K562 (cell line): ENCODE data around the gene CRIP1. TPM values are rescaled to one million over a fixed set of nuclear protein-coding genes. Genes with fewer than 3 reads are reported as not detected.

Experiments
- ATAC-seq: fragments of 200-7000 bp; cut with Tn5 transposase; 3 replicates; pipeline ENCODE4 v1.9.1; 2020; ENCODE audit warnings: moderate library complexity
- BruUV-seq: library from RNA; stranded (reverse); fragments of 400-500 nt; replicated peaks from 2 replicates; lab custom pipeline; 2021; lab: Mats Ljungman, UMichigan
- CTCF ChIA-PET: fragments of 300-600 bp; formaldehyde crosslinking; extraction: SDS; loops from one replicate; lab custom pipeline; 2021; ENCODE audit warnings: low intra/inter-chr PET ratio; lab: Yijun Ruan, JAX
- POLR2A ChIA-PET: fragments of 300-600, 350-650 bp; sonication (Branson Sonifier 250); formaldehyde crosslinking; extraction: SDS; loops from one replicate; lab custom pipeline; 2021; ENCODE audit warnings: antibody characterized with exemption, inconsistent platforms; lab: Yijun Ruan, JAX
- DNase-seq, 4 experiments: peaks; one replicate each; pipeline versions ENCODE4 v3.0.0 to v3.0.0-alpha.2; 2011 to 2018; ENCODE audit warnings: low spot score in 3 of 4, mixed read lengths in 3 of 4; ENCODE audit errors: extremely low read depth in 1 of 4
- FAIRE-seq: peaks from 2 replicates; lab custom pipeline; 2011; peaks lifted over from hg19 to GRCh38; lab: Jason Lieb, UNC
- H2AFZ ChIP-seq: 2 replicates; pipeline ENCODE4 v1.6.0; 2011; ENCODE audit warnings: low read depth, low read length, control low read depth, inconsistent platforms
- H3K27ac ChIP-seq: fragments of 200-600 bp; 3 replicates; pipeline ENCODE4 v1.8.0; 2011; ENCODE audit warnings: low read depth, mild to moderate bottlenecking, control low read depth, inconsistent platforms, low read length, moderate library complexity, mixed read lengths; ENCODE audit errors: extremely low read depth
- H3K27me3 ChIP-seq, 2 experiments: fragments of 300-600 bp in 1 of 2; 2 replicates in 1 of 2; 3 replicates in 1 of 2; pipeline versions ENCODE4 v1.6.0 to v1.8.0; 2011; ENCODE audit warnings: inconsistent platforms in 2 of 2, low read length in 2 of 2, mild to moderate bottlenecking in 1 of 2, mixed read lengths in 1 of 2, moderate library complexity in 1 of 2; ENCODE audit not compliant: control insufficient read depth in 2 of 2, insufficient read depth in 2 of 2
- H3K36me3 ChIP-seq: fragments of 300-600 bp; 3 replicates; pipeline ENCODE4 v1.8.0; 2011; ENCODE audit warnings: mild to moderate bottlenecking, low read length, inconsistent platforms; ENCODE audit not compliant: control insufficient read depth, insufficient read depth
- H3K4me1 ChIP-seq, 2 experiments: fragments of 200-600 bp in 1 of 2; replicated peaks in 1 of 2; 2 replicates in 1 of 2; 3 replicates in 1 of 2; pipeline versions ENCODE4 v1.5.1 to v1.8.0; 2011; ENCODE audit warnings: inconsistent platforms in 2 of 2, low read length in 2 of 2, mild to moderate bottlenecking in 1 of 2, mixed read lengths in 1 of 2, moderate library complexity in 1 of 2; ENCODE audit not compliant: control insufficient read depth in 2 of 2, insufficient read depth in 2 of 2
- H3K4me2 ChIP-seq: 2 replicates; pipeline ENCODE4 v1.6.1; 2011; ENCODE audit warnings: low read length, control low read depth, inconsistent platforms, mixed read lengths; ENCODE audit not compliant: insufficient read depth
- H3K4me3 ChIP-seq: fragments of 200-600 bp; sonication (generic), shearing (Covaris generic); 2 replicates; pipeline ENCODE4 v1.5.1; 2016; ENCODE audit warnings: control low read depth, inconsistent platforms
- H3K79me2 ChIP-seq: fragments of 200-600 bp; 3 replicates; pipeline ENCODE4 v1.8.0; 2011; ENCODE audit warnings: low read length, inconsistent platforms; ENCODE audit not compliant: control insufficient read depth, insufficient read depth
- H3K9ac ChIP-seq, 2 experiments: 2 replicates each; pipeline versions ENCODE4 v1.6.0 to v1.6.1; 2011; ENCODE audit warnings: low read depth in 2 of 2, low read length in 2 of 2, control low read depth in 1 of 2, inconsistent platforms in 1 of 2, mild to moderate bottlenecking in 1 of 2, mixed read lengths in 1 of 2; ENCODE audit not compliant: insufficient read depth in 1 of 2
- H3K9me1 ChIP-seq: one replicate; pipeline ENCODE4 v1.6.0; 2011; ENCODE audit warnings: inconsistent platforms, mild to moderate bottlenecking, low read length, moderate library complexity; ENCODE audit not compliant: control insufficient read depth, insufficient read depth
- H3K9me3 ChIP-seq: replicated peaks from 2 replicates; pipeline ENCODE4 v1.5.1; 2011; ENCODE audit warnings: low read depth, low read length, inconsistent platforms; ENCODE audit not compliant: control insufficient read depth, insufficient read depth
- H4K20me1 ChIP-seq: replicated peaks from 2 replicates; pipeline ENCODE4 v1.6.1; 2011; ENCODE audit warnings: low read length, inconsistent platforms, mixed read lengths; ENCODE audit not compliant: control insufficient read depth, insufficient read depth
- CEBPB ChIP-seq: fragments of 450-650 bp; IDR thresholded peaks from 2 replicates; pipeline ENCODE4 v1.6.1; 2016; ENCODE audit warnings: missing genetic modification characterization, missing compliant biosample characterization
- CEBPG ChIP-seq, 3 experiments: fragments of 200-800 bp in 1 of 3; sonication (Bioruptor generic) in 1 of 3; sonication (generic) in 1 of 3; formaldehyde crosslinking in 1 of 3; IDR thresholded peaks in 2 of 3; conservative IDR thresholded peaks in 1 of 3; 2 replicates each; pipeline versions ENCODE4 v1.6.1 to v1.8.0; 2016 to 2022; ENCODE audit warnings: missing compliant biosample characterization in 2 of 3, missing genetic modification characterization in 2 of 3, mild to moderate bottlenecking in 1 of 3, missing genetic modification reagents in 1 of 3
- FOXK1 ChIP-seq: sonication (generic); formaldehyde crosslinking; IDR thresholded peaks from 2 replicates; pipeline ENCODE4 v1.8.0; 2022; ENCODE audit warnings: missing genetic modification reagents, mild to moderate bottlenecking, borderline replicate concordance
- KLF1 ChIP-seq: fragments of 450-650 bp; IDR thresholded peaks from 2 replicates; pipeline ENCODE4 v1.6.1; 2016; ENCODE audit warnings: missing genetic modification characterization, missing compliant biosample characterization
- LARP7 ChIP-seq: fragments of 450-650 bp; IDR thresholded peaks from 2 replicates; pipeline ENCODE4 v1.6.1; 2016
- SMARCA5 ChIP-seq: fragments of 450-650 bp; IDR thresholded peaks from 2 replicates; pipeline ENCODE4 v1.6.1; 2016
- ZFX ChIP-seq: sonication (generic); formaldehyde crosslinking; IDR thresholded peaks from 2 replicates; pipeline ENCODE4 v1.8.0; 2022; ENCODE audit warnings: mild to moderate bottlenecking, missing genetic modification reagents, moderate library complexity
- ZNF57 ChIP-seq: fragments of 450-650 bp; formaldehyde crosslinking; IDR thresholded peaks from 2 replicates; pipeline ENCODE4 v1.4.0; 2020; ENCODE audit warnings: mild to moderate bottlenecking, moderate library complexity
- WGBS: fragments of 100-300 bp; shearing (Covaris generic); methylation state at CpG from one replicate; pipeline ENCODE4 v1.1.6; 2016; ENCODE audit warnings: low coverage, mixed read lengths; ENCODE audit not compliant: insufficient coverage; ENCODE audit errors: missing lambda C conversion rate; 5-methylcytosine and 5-hydroxymethylcytosine counted together
- in situ Hi-C: fragments of 300-500 bp; cut with MboI; formaldehyde crosslinking; loops from 4 replicates; pipeline ENCODE4 v1.15.0; 2018; ENCODE audit warnings: inconsistent platforms, mixed read lengths
- intact Hi-C: fragments of 100-400 bp; cut with micrococcal nuclease; formaldehyde crosslinking; loops from 2 replicates; pipeline ENCODE4 v1.14.2; 2022
- polyA plus RNA-seq, 8 experiments: library from polyadenylated mRNA; depleted of rRNA in 4 of 8; stranded (reverse) in 5 of 8; unstranded in 3 of 8; fragments of >200 nt; fragmentation: Nextera tagmentation in 2 of 8; fragmentation: Illumina TruSeq in 1 of 8; extraction: Ambion mirVana in 2 of 8; extraction: Trizol in 1 of 8; gene quantifications; 2 replicates each; pipeline versions ENCODE4 v1.2.1 to v1.2.3, GENCODE V29; 2011 to 2014; ENCODE audit warnings: inconsistent platforms in 1 of 8, missing spikeins in 1 of 8
- total RNA-seq, 7 experiments: library from RNA; depleted of rRNA in 6 of 7; stranded (reverse); fragments of >200 nt in 6 of 7; fragmentation: Illumina TruSeq in 2 of 7; extraction: Trizol in 2 of 7; gene quantifications; 2 replicates each; pipeline versions ENCODE4 v1.2.1 to v1.2.3, GENCODE V29; 2011 to 2021; ENCODE audit warnings: low replicate concordance in 1 of 7
- TF ChIP-seq, protein P1 (sequence below): fragments of 200-800 bp; sonication (Bioruptor generic); IDR thresholded peaks from 2 replicates; pipeline ENCODE4 v1.6.1; 2016; ENCODE audit warnings: missing genetic modification characterization, missing compliant biosample characterization

The CRIP1 gene
- total and polyA plus RNA-seq, 9 of the 15 experiments (the other 6 are each of a cell fraction or from before 2014, with no cell fraction given) = 0.11 to 0.58 (median 0.14) TPM; not detected in 6

DNA sequence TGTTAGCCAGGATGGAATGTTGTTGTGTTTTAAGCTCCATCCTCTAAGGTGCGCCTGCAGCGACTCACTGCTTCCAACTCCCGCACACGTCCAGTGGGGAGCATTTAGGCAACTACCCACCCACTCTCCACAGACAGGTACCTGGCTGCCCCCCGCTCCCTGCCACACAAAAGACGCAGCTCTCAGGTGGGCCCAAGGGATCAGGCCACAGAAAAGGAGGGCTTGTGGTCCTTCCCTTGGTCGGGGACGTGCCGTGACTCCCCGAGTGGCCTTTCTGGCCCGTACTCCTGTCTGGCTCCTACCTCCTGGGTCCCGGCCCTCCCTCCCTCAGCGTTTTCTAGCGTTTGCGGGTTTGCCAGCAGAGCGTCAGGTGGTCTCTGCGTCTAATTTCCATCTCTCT is 20.6 kb downstream of the CRIP1 start (continued):
- TF ChIP-seq, protein P1, sequence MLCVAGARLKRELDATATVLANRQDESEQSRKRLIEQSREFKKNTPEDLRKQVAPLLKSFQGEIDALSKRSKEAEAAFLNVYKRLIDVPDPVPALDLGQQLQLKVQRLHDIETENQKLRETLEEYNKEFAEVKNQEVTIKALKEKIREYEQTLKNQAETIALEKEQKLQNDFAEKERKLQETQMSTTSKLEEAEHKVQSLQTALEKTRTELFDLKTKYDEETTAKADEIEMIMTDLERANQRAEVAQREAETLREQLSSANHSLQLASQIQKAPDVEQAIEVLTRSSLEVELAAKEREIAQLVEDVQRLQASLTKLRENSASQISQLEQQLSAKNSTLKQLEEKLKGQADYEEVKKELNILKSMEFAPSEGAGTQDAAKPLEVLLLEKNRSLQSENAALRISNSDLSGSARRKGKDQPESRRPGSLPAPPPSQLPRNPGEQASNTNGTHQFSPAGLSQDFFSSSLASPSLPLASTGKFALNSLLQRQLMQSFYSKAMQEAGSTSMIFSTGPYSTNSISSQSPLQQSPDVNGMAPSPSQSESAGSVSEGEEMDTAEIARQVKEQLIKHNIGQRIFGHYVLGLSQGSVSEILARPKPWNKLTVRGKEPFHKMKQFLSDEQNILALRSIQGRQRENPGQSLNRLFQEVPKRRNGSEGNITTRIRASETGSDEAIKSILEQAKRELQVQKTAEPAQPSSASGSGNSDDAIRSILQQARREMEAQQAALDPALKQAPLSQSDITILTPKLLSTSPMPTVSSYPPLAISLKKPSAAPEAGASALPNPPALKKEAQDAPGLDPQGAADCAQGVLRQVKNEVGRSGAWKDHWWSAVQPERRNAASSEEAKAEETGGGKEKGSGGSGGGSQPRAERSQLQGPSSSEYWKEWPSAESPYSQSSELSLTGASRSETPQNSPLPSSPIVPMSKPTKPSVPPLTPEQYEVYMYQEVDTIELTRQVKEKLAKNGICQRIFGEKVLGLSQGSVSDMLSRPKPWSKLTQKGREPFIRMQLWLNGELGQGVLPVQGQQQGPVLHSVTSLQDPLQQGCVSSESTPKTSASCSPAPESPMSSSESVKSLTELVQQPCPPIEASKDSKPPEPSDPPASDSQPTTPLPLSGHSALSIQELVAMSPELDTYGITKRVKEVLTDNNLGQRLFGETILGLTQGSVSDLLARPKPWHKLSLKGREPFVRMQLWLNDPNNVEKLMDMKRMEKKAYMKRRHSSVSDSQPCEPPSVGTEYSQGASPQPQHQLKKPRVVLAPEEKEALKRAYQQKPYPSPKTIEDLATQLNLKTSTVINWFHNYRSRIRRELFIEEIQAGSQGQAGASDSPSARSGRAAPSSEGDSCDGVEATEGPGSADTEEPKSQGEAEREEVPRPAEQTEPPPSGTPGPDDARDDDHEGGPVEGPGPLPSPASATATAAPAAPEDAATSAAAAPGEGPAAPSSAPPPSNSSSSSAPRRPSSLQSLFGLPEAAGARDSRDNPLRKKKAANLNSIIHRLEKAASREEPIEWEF (CRISPR knock-in tag) = no peak

DNA sequence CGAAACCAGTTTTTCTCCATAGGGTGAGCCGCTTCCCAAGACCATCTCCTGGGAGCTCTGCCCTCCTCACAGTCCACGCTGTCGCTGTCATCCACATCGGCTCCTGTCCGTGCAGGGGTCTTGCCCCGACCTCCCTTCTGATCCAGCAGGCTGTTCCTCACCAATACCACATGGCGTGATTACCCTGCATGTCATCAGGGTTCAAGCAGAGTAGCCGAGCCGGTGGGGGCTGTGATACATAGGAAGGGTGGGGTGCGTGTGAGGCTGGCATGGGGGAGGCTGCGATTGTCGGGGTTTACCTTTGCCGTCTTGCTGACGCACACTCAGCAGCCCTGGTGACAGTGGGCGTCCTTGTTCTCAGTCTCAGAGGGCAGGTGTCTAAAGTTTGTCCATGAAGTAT is 21.4 kb downstream of the CRIP1 start:
- POLR2A ChIA-PET = interaction anchor here (0.7 kb wide), 1 partner anchor 134 kb away, joined by 3 read pairs; no protein-coding TSS in a partner anchor
- 13% methylated on average over 15 of the region's 16 CpGs for WGBS

More for the DNA sequence above, 21.4 kb downstream of the CRIP1 start:
- H3K4me1 ChIP-seq = no peaks in the 10 kb centered on the region; a peak in 1 of 5 replicates
- CTCF ChIA-PET = no interaction called here
- intact Hi-C loops = no loop called here
- no peaks in the 10 kb centered on the region for H3K9me1 ChIP-seq
- no peaks in the 10 kb centered on the region for H4K20me1 ChIP-seq
- no peaks in the 10 kb centered on the region for H3K9me3 ChIP-seq
- peak overlapping the region in 1 of 2 experiments; percentile 45; a peak in 1 of 4 replicates for H3K9ac ChIP-seq
- no peak overlapping the region for H3K27ac ChIP-seq
- H3K79me2 ChIP-seq = no peaks in the 10 kb centered on the region
- no peaks in the 10 kb centered on the region for H3K36me3 ChIP-seq
- peaks cover 23 to 55% of the 10 kb centered on the region in 2 experiments for H3K27me3 ChIP-seq
- no peak for FAIRE-seq
- DNase-seq = no peak
- in situ Hi-C loops = no loop called here
- ATAC-seq = no peak
- H3K4me2 ChIP-seq = no peak overlapping the region
- BruUV-seq = no TSS peak
- H2AFZ ChIP-seq = no peak overlapping the region
- TF ChIP-seq FOXK1 (no peak), KLF1 (no peak), LARP7 (no peak), ZFX (CRISPR knock-in tag) (no peak), CEBPB (tag) (no peak), SMARCA5 (no peak), ZNF57 (CRISPR knock-in tag) (no peak), CEBPG (CRISPR knock-in tag; IDR thresholded peaks at IDR 0.05) (no peak), CEBPG (tag; conservative IDR thresholded peaks at IDR 0.05 in 1 of 2, IDR thresholded peaks at IDR 0.05 in 1 of 2) (no peak)
- no peak overlapping the region for H3K4me3 ChIP-seq
